Measurements from ENCODE around the gene CDADC1.

CDADC1 gene

DNA sequence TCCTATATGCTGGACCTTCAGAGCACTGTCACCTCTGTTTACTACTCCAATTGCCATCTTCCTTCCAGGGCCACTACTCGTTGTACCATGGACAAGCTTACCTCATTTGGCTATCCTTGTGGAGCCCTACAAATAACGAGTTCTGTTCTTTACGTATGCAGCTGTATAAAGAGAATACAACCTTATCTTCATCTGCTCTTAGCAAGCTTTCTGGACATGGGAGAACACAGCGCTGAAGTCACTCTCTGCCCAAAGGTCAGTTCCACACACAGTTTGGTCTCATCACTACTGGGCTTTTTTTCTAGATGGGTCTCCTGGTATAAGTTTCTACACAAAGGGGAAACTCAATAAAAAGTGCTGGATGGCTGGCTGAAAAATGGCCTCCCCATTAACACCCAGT is 88.9 kb downstream of the CDADC1 start:
- H3K4me3 ChIP-seq, result no peak overlapping the region
- no peak overlapping the region for H3K27ac ChIP-seq
- no peak for DNase-seq (ENCODE audit: low read depth, low spot score)
- H3K9ac ChIP-seq (ENCODE audit: insufficient read length), result no peak overlapping the region
- no peak for TF ChIP-seq EZH2 (IDR thresholded peaks at IDR 0.05)
- no peak for TF ChIP-seq FOXP2 (optimal IDR thresholded peaks at IDR 0.05; ENCODE audit: control extremely low read depth, extremely low read length, insufficient read depth)
- no peak for TF ChIP-seq POLR2AphosphoS5 (IDR thresholded peaks at IDR 0.05; ENCODE audit: borderline replicate concordance, low read depth, low read length)
- no peaks in the 10 kb centered on the region for H3K36me3 ChIP-seq (ENCODE audit: insufficient read depth, low read length)
- H3K9me3 ChIP-seq (ENCODE audit: low read depth, low read length), result no peaks in the 10 kb centered on the region

DNA sequence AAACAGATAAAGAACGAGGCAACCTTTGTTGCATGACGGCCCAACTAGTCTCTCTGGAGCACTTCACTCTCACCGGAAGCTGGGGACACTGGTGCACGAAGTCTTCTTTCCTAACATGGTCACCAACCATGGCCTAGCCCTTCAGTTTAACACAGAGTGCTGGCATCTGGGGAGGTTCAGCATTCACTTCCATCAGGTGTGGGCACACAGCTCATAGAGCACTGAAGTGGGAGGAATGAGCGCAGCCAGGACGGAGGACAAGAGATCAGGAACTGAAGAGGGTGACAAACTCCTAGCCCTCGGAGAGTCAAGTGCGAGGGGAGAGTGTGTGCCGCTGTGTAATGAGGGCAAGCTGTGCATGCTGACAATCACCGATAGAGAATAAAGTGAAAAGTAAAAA is 92.4 kb downstream of the CDADC1 start:
- H3K27ac ChIP-seq, result no peak overlapping the region
- no peak overlapping the region for H3K4me3 ChIP-seq
- H3K9ac ChIP-seq (ENCODE audit: insufficient read length), result no peak overlapping the region
- TF ChIP-seq FOXP2 (optimal IDR thresholded peaks at IDR 0.05; ENCODE audit: control extremely low read depth, extremely low read length, insufficient read depth), result no peak
- TF ChIP-seq EZH2 (IDR thresholded peaks at IDR 0.05), result no peak
- no peak for TF ChIP-seq POLR2AphosphoS5 (IDR thresholded peaks at IDR 0.05; ENCODE audit: borderline replicate concordance, low read depth, low read length)
- DNase-seq (ENCODE audit: low read depth, low spot score), result no peak
- no peaks in the 10 kb centered on the region for H3K36me3 ChIP-seq (ENCODE audit: insufficient read depth, low read length)
- H3K9me3 ChIP-seq (ENCODE audit: low read depth, low read length), result no peaks in the 10 kb centered on the region

DNA sequence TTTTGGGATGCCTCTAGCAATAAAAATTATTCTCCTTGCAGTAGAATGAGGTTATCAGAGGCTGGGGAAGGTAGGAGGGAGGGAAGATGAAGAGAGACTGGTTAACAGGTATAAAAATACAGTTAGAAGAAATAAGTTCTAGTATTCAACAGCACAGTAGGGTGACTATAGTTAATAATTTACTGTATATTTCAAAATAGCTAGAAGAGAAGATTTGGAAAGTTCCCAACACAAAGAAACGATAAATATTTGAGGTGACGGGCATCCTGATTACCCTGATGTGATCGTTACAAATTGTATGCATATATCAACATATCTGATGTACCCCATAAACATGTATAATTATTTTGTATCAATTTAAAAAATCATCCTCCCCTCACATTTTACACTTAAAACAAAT is 93.8 kb downstream of the CDADC1 start:
- no peaks in the 10 kb centered on the region for H3K36me3 ChIP-seq (ENCODE audit: insufficient read depth, low read length)
- no peak overlapping the region for H3K4me3 ChIP-seq
- DNase-seq (ENCODE audit: low read depth, low spot score), result no peak
- no peak for TF ChIP-seq FOXP2 (optimal IDR thresholded peaks at IDR 0.05; ENCODE audit: control extremely low read depth, extremely low read length, insufficient read depth)
- TF ChIP-seq EZH2 (IDR thresholded peaks at IDR 0.05), result no peak
- H3K9me3 ChIP-seq (ENCODE audit: low read depth, low read length), result no peaks in the 10 kb centered on the region
- H3K9ac ChIP-seq (ENCODE audit: insufficient read length), result no peak overlapping the region
- H3K27ac ChIP-seq, result no peak overlapping the region

DNA sequence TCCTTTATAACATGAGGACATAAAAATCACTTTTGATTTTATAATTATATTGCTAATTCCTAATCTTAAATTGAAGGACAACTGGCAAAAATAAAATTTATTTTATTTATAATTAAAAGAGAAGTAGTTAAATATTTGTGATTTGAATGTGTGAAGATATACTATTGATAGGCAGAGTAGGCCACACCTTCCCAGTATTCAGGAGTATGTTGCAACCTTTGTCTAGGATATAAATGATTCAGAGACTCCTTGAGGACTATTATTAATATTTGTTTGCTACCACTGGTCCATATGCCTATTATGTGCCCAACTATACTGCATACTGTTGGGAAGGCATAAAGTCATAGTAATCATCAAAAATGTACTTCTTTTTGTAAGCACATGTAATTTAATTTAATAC is 94.2 kb downstream of the CDADC1 start:
- Histone ChIP-seq H3K27ac (no peak overlapping the region), H3K4me3 (no peak overlapping the region), H3K36me3 (ENCODE audit: insufficient read depth, low read length) (no peaks in the 10 kb centered on the region), H3K9ac (ENCODE audit: insufficient read length) (no peak overlapping the region), H3K9me3 (ENCODE audit: low read depth, low read length) (no peaks in the 10 kb centered on the region)
- TF ChIP-seq EZH2 (IDR thresholded peaks at IDR 0.05), result no peak
- DNase-seq (ENCODE audit: low read depth, low spot score), result no peak

DNA sequence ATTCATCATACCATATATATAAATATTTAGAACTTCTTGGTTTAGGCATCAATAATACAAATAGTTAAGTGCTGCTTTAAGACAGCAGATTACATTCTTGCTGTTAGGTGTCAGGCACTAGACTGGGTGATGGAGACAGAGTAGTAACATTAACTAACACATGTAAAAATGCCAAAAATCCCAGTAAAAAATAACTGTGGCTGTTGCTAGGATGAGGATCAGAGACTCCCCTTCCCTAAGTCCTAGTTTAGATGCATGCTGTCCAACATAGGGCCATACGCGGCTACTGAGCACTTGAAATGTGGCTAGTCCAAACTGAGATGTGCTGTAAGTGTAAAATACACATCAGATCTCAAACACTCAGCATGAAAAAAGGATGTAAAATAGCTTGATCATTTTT is 94.7 kb downstream of the CDADC1 start:
- Histone ChIP-seq H3K4me3 (no peak overlapping the region), H3K9ac (ENCODE audit: insufficient read length) (no peak overlapping the region), H3K27ac (no peak overlapping the region), H3K9me3 (ENCODE audit: low read depth, low read length) (no peaks in the 10 kb centered on the region), H3K36me3 (ENCODE audit: insufficient read depth, low read length) (no peaks in the 10 kb centered on the region)
- DNase-seq (ENCODE audit: low read depth, low spot score), result no peak
- TF ChIP-seq POLR2AphosphoS5 (IDR thresholded peaks at IDR 0.05; ENCODE audit: borderline replicate concordance, low read depth, low read length), result no peak
- TF ChIP-seq FOXP2 (optimal IDR thresholded peaks at IDR 0.05; ENCODE audit: control extremely low read depth, extremely low read length, insufficient read depth), result no peak
- TF ChIP-seq EZH2 (IDR thresholded peaks at IDR 0.05), result no peak

Measured in SK-N-MC (cell line).